HG03558 (cell line): ENCODE measurements around the gene RAB8B.
"Not testable (repeated sequence)": the region's sequence is repeated elsewhere in the genome, so short reads cannot be mapped to it uniquely, and the experiment has no call there.

Source experiments
- ATAC-seq: cut with Tn5 transposase; IDR thresholded peaks from one replicate; pipeline ENCODE4 v1.9.1; 2021; ENCODE audit warnings: moderate number of reproducible peaks; ENCODE audit not compliant: unreplicated experiment; ENCODE audit errors: extremely low read depth

RAB8B gene

DNA sequence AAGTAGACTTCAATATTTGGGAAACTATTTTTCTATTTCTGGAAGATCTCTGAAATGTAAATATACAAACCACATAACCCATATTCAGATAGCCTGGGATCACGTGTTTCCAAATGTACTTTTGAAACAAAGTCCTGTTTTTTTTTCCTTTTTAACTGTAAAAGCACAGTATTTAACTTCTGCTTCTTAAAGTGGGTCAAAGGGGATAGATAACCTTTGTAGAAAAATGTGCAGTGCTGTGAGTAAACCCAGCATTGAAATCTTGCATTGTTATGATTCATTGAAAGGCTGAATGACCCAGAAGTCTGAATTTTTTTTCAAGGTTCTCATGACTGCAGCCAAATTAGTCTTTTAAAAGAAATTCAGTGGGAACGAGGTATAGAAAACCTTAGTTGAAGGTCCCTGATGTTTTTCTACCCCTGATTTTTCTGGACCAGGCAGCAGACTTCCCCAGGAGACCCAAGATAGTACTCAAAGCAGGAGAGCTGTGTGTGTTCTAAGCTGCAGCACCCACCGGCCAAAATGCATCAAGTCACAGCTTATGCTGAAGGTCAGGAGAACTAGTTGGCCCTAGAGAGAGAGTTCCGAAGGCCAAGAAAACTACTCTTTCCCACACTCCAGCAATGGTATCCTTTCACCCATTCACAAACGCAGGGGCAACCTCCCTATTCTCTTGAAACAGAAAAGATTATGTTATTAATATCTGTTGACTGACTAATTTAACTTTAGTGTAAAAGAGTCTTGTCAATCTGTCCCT, 44.4 kb downstream of the RAB8B start:
- no peak for ATAC-seq

DNA sequence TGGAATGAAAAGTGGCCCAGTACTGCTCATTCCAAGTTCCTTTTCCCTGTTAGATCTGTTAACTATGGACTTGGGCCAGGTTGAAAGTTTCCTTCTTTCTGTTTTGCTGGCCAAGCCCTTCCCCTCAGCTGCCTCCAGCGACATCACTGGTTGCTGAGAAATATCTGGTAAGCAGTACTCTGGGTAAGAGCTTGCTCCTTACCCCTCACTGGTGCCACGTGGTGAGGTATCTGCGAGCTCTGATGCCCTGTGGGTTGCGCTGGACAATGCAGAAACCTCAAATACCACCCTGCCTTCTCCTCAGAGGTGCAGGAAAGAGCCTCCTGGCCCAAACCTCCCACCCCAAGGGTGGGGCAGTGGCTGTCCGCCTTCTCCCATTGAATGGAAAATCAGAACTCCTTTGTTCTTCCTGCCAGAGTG, 45.1 kb downstream of the RAB8B start:
- ATAC-seq: no peak

- ATAC-seq: no peak
Observed at GRCh38 chr15:63236272-63236671, 46.9 kb downstream of the RAB8B start.

GRCh38 chr15:63237086-63237485, 47.7 kb downstream of the RAB8B start:
- ATAC-seq: not testable (repeated sequence)

- ATAC-seq: no peak
Observed at GRCh38 chr15:63238171-63238570, 48.8 kb downstream of the RAB8B start.

GRCh38 chr15:63238796-63239195, 49.4 kb downstream of the RAB8B start:
- ATAC-seq: no peak

GRCh38 chr15:63240109-63240508, 50.7 kb downstream of the RAB8B start:
- ATAC-seq: no peak

DNA sequence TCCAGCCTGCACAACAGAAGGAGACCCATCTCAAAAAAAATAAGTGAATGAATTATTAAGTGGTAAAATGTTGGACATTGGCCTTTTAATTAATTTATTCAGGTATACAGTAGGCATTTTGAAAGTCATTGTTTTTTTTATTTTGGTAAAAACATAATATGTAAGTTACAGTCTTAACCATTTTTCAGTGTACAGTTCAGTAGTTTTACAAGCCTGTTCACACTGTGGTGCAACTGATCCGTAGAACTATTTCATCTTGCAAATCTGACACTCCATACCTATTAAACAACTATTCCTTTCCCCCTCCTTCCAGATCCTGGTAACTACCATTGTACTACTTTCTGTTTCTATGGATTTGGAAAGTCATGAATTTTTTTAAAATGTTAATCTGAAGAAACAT, 51.9 kb downstream of the RAB8B start:
- no peak for ATAC-seq

DNA sequence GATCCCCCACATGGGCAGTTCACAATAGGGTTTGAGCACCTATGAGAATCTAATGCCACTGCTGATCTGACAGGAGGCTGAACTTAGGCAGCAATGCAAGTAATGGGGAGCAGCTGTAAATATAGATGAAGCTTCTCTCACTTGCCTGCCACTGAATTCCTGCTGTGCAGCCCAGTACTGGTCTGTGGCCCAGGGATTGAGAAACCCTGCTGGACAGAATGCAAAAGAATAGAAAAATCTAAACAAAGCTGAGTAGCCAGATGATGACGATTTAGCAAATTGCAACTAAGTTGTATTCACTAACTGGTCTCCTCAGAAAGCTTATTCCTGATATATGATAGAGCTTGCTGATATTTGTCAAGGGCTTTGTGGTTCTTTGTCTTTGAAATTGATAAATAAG, 53.7 kb downstream of the RAB8B start:
- ATAC-seq: no peak

- no peak for ATAC-seq
Observed at GRCh38 chr15:63243776-63244175, 54.4 kb downstream of the RAB8B start.

DNA sequence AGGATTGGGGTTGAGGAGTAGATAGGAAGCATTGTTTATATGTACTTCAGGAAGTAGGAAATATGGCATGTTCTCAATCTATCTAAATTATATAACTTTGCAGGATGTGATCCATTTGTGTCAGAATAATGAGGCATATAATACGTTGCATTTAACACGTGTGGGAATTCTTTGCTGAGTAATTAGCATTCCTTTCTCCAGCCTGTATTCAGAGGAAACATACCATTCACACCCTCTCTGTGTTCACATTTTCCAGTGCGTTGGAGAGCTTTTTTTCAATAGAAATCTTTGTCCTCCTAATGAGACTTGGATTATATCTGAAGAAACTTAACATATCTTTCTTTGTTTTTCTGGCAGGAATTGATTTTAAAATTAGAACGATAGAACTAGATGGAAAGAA, 55.0 kb downstream of the RAB8B start:
- no peak for ATAC-seq

DNA sequence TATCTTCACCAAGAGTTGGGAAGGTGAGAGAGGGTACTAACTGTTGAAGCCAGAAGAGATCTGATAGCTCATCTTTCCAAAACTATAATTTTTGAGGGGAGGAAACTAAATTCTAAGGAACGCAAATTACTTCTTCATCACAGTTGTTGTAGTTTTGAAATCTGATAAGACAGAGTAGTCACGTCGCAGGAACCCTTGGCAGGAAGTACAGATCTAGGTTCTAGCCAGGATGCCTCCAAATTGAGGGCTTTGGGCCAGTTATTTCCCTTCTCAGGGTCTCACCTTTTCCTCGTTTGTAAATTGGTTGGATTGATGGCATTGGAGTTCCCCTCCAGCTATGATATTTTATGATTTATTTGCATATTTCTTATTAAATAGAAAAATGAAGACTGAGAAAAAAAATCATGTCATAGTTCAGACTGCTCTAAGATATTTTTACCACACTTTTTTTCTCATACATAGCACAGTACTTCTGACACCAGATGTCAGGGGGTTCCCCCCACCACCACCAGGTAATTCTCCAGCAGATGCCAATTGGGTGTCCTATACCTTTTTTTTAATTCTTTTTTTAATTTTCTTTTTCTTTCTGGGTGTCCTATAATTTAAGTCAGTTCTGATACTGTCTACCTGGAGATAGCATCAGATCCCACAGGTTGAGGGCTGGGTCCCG, 55.7 kb downstream of the RAB8B start:
- ATAC-seq: no peak

- no peak for ATAC-seq
Observed at GRCh38 chr15:63246691-63247469, 57.5 kb downstream of the RAB8B start.

GRCh38 chr15:63250312-63250965, 61.0 kb downstream of the RAB8B start:
- ATAC-seq: no peak

DNA sequence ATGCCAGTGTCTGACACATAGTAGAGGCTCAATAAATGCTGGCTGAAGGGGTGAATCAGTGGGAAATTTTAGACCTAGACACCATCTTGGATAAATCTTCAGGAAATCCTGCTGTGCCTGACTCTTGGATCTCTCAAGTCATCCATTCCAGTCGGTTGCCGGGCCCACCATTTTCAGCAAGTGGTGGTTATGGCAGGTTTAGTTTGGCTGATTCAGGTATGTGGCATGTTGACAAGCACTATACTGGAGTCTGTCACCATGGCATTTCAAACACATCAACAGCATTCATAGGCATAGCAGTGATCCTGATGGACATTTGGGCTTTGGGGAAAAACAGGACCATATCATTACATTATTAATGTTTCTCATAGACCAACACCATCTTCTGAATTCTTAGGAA, 62.3 kb downstream of the RAB8B start:
- ATAC-seq: no peak

DNA sequence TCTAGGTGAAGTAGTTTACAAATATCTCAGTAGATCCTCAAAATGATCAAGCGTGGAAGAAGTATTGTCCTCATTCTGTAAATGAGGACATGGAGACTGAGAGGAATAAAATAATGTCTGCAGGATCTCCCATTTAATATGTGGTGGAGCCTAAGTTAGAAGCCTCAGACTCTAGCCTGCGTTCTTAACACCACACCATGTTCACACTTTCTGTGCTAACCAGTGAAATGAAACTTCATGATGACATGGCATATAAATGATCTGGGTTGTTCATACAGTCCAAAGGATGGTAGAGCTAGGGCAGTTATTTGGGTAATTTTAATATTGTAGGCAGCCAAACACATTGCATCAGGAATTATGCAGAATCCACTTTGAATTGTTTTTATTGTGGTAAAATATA, 62.9 kb downstream of the RAB8B start:
- ATAC-seq: no peak

DNA sequence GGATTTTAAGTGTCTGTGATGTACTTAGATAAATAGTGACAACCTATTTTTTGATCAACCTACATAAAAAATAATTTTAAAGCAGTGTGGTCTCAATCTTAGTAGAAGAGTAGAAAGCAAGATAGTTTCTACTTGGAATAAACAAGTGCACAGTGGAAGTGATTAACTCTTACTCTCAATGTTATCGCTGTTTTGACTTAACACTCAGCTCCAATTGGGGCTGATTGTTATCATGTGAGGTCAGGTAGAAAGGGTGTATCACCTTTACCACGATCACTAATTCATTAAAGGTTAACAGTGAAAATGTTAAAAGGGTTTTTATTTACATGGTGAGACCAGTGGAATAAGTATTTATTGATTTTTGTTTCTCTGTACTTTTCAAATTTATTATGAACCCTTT, 65.6 kb downstream of the RAB8B start:
- ATAC-seq: no peak

GRCh38 chr15:63255489-63255990, 66.1 kb downstream of the RAB8B start:
- ATAC-seq: no peak

- ATAC-seq: no peak
Observed at GRCh38 chr15:63256433-63257274, 67.2 kb downstream of the RAB8B start.

GRCh38 chr15:63258658-63259057, 69.3 kb downstream of the RAB8B start:
- ATAC-seq: no peak
